SH-SY5Y (cell line): Measurements from ENCODE around the gene TCP10L.

ENCODE experiments used
- GATA2 ChIP-seq: IDR thresholded peaks from 2 replicates; pipeline ENCODE4 v1.6.1; 2011; ENCODE audit warnings: mild to moderate bottlenecking, low read depth, low read length
- GATA3 ChIP-seq: IDR thresholded peaks from 2 replicates; pipeline ENCODE4 v1.6.1; 2011; ENCODE audit warnings: low read depth, mild to moderate bottlenecking, low read length, moderate library complexity

DNA sequence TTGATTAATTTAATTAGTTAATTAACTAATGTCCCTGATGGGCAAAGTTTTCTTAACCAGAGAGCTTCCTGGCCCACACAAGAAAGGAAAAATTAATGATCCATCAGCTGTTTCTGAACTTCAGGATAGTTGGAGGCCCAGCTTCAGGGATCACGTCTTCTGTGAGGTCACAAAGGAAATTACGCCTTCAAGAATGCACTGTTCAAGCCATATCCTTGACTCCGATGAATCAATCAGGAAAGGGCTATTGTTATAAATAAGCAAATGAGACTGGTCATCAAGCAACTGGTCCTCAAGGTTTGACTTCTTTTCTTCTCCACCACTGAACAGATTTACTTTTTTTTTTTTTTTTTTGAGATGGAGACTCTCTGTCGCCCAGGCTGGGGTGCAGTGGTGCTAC, 40.6 kb downstream of the TCP10L start:
- TF ChIP-seq GATA2 (no peak), GATA3 (no peak)
